HG03565 (cell line): ENCODE results near the gene LGSN.
"Not testable (repeated sequence)": the region's sequence is repeated elsewhere in the genome, so short reads cannot be mapped to it uniquely, and the experiment has no call there.

ENCODE experiments used
- ATAC-seq: cut with Tn5 transposase; IDR thresholded peaks from one replicate; pipeline ENCODE4 v1.9.1; 2021; ENCODE audit warnings: mild to moderate bottlenecking, moderate library complexity; ENCODE audit not compliant: unreplicated experiment

Gene LGSN

GRCh38 chr6:63307581-63308246 is 12.1 kb downstream of the LGSN start:
- peak; percentile 93 for ATAC-seq

GRCh38 chr6:63306420-63306819 is 13.4 kb downstream of the LGSN start:
- ATAC-seq, result no peak

- ATAC-seq, result no peak
These were observed 14.5 kb downstream of the LGSN start for GRCh38 chr6:63305277-63305676.

- ATAC-seq, result no peak
These were observed 16.3 kb downstream of the LGSN start for GRCh38 chr6:63303476-63303875.

GRCh38 chr6:63299667-63300066 is 20.1 kb downstream of the LGSN start:
- no peak for ATAC-seq

GRCh38 chr6:63295553-63296194 is 24.1 kb downstream of the LGSN start:
- ATAC-seq, result no peak

GRCh38 chr6:63290492-63291058 is 29.2 kb downstream of the LGSN start:
- no peak for ATAC-seq

- ATAC-seq, result no peak
These were observed 30.4 kb downstream of the LGSN start for GRCh38 chr6:63289269-63289872.

- no peak for ATAC-seq
These were observed 39.1 kb downstream of the LGSN start for GRCh38 chr6:63280639-63281180.

- ATAC-seq, result no peak
These were observed 40.9 kb downstream of the LGSN start for GRCh38 chr6:63278916-63279315.

GRCh38 chr6:63275953-63276352 is 43.8 kb downstream of the LGSN start:
- no peak for ATAC-seq

- ATAC-seq, result not testable (repeated sequence)
These were observed 44.9 kb downstream of the LGSN start for GRCh38 chr6:63274795-63275430.

- no peak for ATAC-seq
These were observed 47.4 kb downstream of the LGSN start for GRCh38 chr6:63272397-63272796.

- peak; percentile 55 for ATAC-seq
These were observed 50.3 kb downstream of the LGSN start for GRCh38 chr6:63269470-63269869.

- ATAC-seq, result peak; percentile 62
These were observed 51.2 kb downstream of the LGSN start for GRCh38 chr6:63268574-63268973.

GRCh38 chr6:63267828-63268227 is 52.0 kb downstream of the LGSN start:
- ATAC-seq, result no peak

GRCh38 chr6:63267046-63267445 is 52.7 kb downstream of the LGSN start:
- no peak for ATAC-seq

- ATAC-seq, result no peak
These were observed 56.3 kb downstream of the LGSN start for GRCh38 chr6:63263444-63263843.

- peak; percentile 53 for ATAC-seq
These were observed 58.0 kb downstream of the LGSN start for GRCh38 chr6:63261820-63262219.

GRCh38 chr6:63259153-63259552 is 60.6 kb downstream of the LGSN start:
- ATAC-seq, result no peak

GRCh38 chr6:63249875-63250482 is 69.8 kb downstream of the LGSN start:
- no peak for ATAC-seq
